HL-60 (cell line): ENCODE measurements around the gene TSPEAR.
"Not testable (repeated sequence)": the region's sequence is repeated elsewhere in the genome, so short reads cannot be mapped to it uniquely, and the experiment has no call there.

ENCODE experiments used
- DNase-seq, 2 experiments: peaks; one replicate each; pipeline ENCODE4 v3.0.0-alpha.2; 2010 to 2020; ENCODE audit warnings: low read depth in 1 of 2, low spot score in 1 of 2
- H3K27ac ChIP-seq: fragments of 250-450 bp; sonication (Bioruptor Pico); replicated peaks from 2 replicates; pipeline ENCODE4 v1.5.1; 2020; ENCODE audit warnings: mild to moderate bottlenecking, moderate library complexity
- H3K27me3 ChIP-seq: fragments of 250-450 bp; sonication (Bioruptor Pico); 2 replicates; pipeline ENCODE4 v1.5.1; 2021; ENCODE audit warnings: mild to moderate bottlenecking, moderate library complexity; ENCODE audit not compliant: insufficient read depth, poor library complexity, severe bottlenecking
- H3K4me3 ChIP-seq: replicated peaks from 2 replicates; pipeline ENCODE4 v1.5.1; 2011; ENCODE audit warnings: mild to moderate bottlenecking, control low read depth, low read length; ENCODE audit not compliant: insufficient read depth
- CTCF ChIP-seq: IDR thresholded peaks from one replicate; pipeline ENCODE4 v1.5.1; 2011; ENCODE audit warnings: low read length, control low read depth, inconsistent platforms; ENCODE audit not compliant: insufficient read depth
- GABPA ChIP-seq: IDR thresholded peaks from 2 replicates; pipeline ENCODE4 v1.6.1; 2012; ENCODE audit warnings: low read depth
- POLR2AphosphoS5 ChIP-seq: IDR thresholded peaks from 2 replicates; pipeline ENCODE4 v1.6.1; 2012; ENCODE audit warnings: low read depth
- REST ChIP-seq: IDR thresholded peaks from 2 replicates; pipeline ENCODE4 v1.6.1; 2012; ENCODE audit warnings: low read depth; ENCODE audit not compliant: insufficient replicate concordance
- SPI1 ChIP-seq: IDR thresholded peaks from 2 replicates; pipeline ENCODE4 v1.6.1; 2012; ENCODE audit warnings: low read depth, mild to moderate bottlenecking, borderline replicate concordance

Gene TSPEAR

GRCh38 chr21:44649521-44650100, 61.8 kb downstream of the TSPEAR start:
- TF ChIP-seq POLR2AphosphoS5 (no peak), REST (no peak), CTCF (no peak), SPI1 (no peak), GABPA (no peak)
- no peak for DNase-seq
- Histone ChIP-seq H3K27ac (no peak overlapping the region), H3K27me3 (no peaks in the 10 kb centered on the region), H3K4me3 (no peak overlapping the region)

- H3K4me3 ChIP-seq: no peak overlapping the region
- H3K27ac ChIP-seq: no peak overlapping the region
- no peak for DNase-seq
- TF ChIP-seq GABPA: no peak
- no peak for TF ChIP-seq POLR2AphosphoS5
- TF ChIP-seq SPI1: no peak
- TF ChIP-seq CTCF: no peak
- TF ChIP-seq REST: no peak
- no peaks in the 10 kb centered on the region for H3K27me3 ChIP-seq
Observed at GRCh38 chr21:44648557-44649311, 62.6 kb downstream of the TSPEAR start.

- Histone ChIP-seq H3K27ac (no peak overlapping the region), H3K4me3 (no peak overlapping the region), H3K27me3 (no peaks in the 10 kb centered on the region)
- no peak for DNase-seq
- TF ChIP-seq REST: no peak
Observed at GRCh38 chr21:44647222-44647552, 64.2 kb downstream of the TSPEAR start.

GRCh38 chr21:44646366-44647221, 64.8 kb downstream of the TSPEAR start, which contains the start of gene KRTAP10-11:
KRTAP10-11 (plus strand) TSS chr21:44646414; CDS start chr21:44646459, 45 bp downstream.
- H3K27ac ChIP-seq, H3K27me3 ChIP-seq, DNase-seq, H3K4me3 ChIP-seq: not testable (repeated sequence)
